NCI-H2107 treated with DMSO at 0.1 percent for 48 hours (cell line): Measurements from ENCODE around the gene LMNTD2.
A peak's percentile ranks its signal among the peaks of the same experiment; 100 is the strongest.

Experiments used
- DNase-seq: peaks from one replicate; lab custom pipeline; 2025; ENCODE audit not compliant: unreplicated experiment; lab: John Stamatoyannopoulos, UW

The LMNTD2 gene

DNA sequence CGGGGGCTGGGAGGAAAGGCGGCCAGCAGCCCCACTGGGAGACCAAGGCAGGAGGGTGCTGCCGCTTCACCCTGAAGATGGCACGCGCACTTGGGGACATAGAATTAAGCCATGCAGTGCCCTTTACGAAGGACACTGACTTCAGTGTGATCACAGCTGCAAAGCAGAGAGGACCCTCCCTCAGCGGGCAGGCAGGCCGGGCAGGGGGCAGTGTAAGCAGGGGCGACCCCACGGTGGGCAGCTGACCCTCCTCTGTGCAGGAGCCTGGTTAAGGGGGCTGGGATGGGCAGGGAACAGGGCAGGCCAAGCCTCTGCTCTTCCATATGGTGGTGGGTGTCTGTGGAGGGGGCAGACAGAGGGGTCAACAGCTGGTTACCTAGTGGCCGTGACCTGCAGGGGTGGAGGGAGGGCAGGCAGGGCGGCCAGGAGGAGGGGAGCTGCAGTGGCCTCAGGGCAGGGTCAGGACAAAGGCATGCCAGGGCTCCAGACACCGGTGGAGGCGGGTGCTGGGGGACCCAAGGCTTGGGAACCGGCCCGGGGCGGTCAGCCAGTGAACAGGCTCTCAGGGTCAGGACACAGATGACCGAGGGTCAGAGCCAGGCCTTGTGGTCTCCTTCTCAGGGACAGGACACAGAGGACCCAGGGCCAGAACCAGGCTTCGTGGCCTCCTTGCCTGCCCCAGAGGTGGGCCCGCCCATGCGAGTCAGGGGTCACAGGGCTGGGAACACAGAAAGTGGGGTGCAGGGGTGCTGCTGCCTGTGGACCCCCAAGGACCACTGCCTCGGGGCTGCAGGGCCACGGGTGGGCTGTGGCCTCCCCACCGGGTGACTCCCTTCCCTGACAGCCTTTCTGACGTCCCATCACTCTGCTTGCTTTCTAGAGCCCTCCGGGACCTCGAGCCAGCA lies 7.2 kb downstream of the LMNTD2 start:
- DNase-seq: no peak

DNA sequence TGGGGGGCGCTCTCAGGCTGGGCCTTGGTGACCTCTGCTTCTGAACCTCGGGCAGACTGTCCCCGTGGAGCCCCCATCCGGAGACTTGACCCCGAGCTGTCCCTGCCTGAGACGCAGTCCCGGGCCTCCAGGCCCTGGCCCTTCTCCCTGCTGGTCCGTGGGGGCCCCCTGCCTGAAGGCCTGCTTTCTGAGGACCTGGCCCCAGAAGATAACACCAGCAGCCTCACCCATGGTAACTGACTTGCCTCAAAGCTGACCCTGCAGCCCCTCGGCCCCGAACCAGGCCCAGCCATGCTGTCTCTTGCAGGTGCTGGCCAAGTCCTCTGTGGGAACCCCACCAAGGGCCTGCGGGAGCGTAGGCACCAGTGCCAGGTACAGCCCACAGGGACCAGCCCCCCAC lies 8.9 kb downstream of the LMNTD2 start:
- DNase-seq: no peak

DNA sequence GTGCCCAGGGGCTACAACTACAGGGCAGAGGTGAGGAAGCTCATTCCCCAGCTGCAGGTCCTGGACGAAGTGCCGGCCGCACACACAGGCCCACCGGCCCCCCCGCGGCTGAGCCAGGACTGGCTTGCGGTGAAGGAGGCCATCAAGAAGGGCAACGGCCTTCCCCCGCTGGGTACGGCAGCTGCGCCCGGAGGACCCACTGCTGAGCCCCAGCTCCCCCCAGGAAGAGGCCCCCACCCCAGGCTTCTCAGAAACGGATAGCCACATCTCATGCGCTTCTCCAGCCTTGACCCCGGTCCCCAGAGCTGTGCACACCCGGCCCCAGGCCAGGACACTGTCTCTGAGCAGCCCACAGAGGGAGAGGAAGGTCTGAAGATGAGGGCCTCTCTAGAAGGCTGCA lies 9.4 kb downstream of the LMNTD2 start:
- no peak for DNase-seq

DNA sequence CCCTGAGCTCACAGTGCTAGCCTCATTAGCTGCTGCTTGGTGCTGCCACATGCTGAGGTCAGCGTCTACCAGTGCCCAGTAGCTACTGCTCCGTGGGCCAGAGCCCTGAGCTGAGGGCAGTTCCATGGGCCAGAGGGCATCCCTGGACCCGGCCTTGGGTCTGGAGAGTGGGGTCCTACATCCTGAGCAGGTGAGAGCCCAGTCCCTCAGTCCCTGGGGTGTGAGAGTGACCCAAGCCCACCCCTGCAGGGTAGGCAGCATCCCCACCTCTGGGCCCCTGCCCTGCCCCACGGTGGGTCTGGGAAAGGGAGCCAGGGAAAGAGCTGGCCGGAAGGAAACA lies 9.8 kb downstream of the LMNTD2 start:
- DNase-seq: no peak

DNA sequence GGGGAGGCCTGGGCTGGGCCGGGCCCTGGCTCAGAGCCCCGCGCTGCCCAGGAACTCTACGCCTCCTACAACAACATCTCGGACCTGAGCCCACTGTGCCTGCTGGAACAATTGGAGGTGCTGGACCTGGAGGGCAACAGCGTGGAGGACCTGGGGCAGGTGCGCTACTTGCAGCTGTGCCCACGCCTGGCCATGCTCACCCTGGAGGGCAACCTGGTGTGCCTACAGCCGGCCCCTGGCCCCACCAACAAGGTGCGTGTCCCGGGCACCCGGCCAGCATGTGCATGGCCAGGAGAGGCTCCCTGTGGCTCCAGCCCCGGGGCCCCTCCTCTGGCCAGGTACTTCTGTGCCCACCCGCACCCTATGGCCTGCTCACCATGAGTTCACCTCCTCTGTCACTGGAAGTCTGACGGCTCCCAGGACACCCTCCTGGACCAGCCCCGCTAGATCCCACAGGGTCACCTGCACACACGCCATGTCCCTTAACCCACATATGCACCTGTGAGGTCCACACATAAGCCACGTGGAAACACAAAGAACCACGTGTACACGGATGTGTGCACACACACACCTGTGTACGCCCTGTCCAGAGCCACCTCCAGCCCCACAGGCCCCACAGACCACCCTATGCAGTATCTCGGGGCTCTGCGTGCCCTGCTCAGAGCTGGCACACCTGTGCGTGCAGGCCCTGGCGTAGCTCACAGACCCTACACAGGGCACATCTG lies 10.4 kb downstream of the LMNTD2 start:
- no peak for DNase-seq

GRCh38 chr11:548700-549603 lies 11.6 kb downstream of the LMNTD2 start:
- peak; percentile 69 for DNase-seq

DNA sequence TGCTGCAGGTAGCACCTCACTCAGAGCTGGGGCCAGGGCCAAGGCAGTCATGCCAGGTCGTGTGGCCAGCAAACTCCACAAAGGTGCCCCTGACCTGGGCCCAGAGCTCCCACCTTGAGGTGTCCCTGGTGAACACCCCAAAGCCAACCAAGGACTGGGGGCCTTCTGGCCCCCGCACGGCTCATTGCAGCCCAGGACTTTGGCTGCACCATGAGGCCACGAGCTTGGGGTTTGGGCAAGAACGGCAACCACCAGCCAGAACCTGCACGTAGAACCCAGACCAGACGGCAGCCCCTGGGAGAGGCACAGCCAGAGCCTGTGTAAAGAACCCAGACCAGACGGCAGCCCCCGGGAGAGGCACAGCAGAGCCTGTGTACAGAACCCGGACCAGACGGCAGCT lies 15.4 kb downstream of the LMNTD2 start:
- DNase-seq: no peak

- no peak for DNase-seq
These were observed 15.7 kb downstream of the LMNTD2 start for GRCh38 chr11:544817-545166.

DNA sequence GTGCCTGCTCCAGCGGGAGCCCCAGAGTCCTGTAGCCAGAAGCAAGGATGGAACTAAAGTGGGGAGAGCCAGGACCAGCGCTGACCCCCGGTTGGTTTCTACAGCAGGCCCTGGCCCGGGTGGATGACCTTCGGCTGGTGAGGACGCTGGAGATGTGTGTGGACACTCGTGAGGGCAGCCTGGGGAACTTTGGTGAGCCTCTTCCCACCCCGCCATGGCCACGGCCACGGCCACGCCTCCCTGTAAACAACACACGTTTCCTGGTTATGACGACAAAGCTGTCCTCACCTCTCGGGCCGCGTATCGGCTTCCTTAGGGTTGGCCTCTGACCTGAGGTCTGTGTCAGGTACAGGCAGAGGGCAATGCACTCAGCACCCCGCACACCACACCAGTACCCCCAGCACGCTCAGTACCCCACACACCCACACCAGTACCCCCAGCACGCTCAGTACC lies 19.1 kb downstream of the LMNTD2 start:
- DNase-seq: no peak

DNA sequence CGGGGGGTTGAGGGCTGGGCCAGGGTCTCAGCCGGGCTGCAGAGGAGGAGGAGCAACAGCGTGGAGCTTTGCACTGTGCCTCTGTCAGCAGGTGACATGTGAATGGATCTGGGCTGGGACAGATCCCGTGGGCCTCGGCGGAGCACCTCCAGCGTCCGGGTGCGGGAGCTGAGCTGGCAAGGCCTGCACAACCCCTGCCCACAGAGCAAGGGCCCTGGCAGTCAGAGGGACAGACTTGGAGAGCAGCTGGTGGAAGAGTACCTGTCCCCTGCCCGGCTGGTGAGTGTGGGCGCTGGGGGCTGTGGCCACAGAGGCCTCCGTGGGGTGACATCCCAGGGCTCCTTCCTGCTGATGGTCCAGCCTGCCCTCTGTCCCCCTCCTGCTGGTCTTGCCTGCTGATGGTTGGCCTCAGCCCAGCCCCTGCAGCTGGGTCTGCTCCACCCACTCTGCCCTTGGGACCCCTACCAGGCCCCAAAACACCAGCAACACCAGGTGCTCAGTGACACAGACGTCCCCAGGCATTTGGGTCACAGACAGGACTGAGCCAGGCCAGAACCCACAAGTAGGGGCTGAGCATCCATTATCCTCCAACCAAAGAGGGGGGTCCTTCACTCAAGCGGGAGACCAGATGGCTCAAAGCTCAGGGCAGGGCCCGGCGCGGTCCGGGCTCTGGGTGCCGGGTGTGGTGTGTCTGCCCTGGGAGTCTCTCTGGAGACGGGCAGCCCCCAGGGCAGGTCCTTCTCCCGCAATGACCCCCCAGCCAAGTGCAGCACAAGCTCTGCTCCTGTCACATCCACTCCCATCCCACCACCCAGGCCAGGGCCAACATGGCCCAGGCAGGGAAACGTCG lies 19.7 kb downstream of the LMNTD2 start:
- no peak for DNase-seq

GRCh38 chr11:539971-540481 lies 20.5 kb downstream of the LMNTD2 start:
- DNase-seq: no peak

DNA sequence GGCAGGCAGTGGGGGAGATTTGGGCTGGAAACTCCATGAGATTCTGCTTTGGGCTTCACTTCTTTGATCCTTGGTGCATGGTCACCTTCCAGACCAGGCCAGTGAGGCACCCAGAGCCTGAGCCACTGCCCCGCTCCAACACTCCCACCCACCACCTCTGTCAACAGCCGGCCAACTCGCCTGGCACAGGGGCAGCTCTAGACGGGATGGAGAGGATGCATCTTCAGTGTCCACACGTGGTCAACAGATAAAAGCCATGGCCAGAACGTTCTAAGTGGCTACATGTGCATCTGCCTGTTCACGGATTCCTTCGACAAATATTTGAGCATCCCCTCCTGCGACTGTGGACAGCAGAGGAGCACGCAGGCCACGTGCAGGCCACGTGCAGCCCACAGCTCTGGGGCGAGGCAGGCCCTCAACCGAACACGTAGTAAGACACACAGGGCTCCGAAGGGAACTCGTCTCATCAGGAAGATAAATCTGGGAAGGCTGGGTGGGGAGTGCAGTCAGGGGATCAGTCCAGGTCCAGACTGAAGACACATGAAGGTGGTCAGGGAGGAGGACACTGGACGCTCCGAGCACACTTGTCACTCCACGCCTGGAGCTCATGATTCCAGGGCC lies 22.0 kb downstream of the LMNTD2 start:
- no peak for DNase-seq

GRCh38 chr11:537622-538430 lies 22.7 kb downstream of the LMNTD2 start:
- DNase-seq: no peak

DNA sequence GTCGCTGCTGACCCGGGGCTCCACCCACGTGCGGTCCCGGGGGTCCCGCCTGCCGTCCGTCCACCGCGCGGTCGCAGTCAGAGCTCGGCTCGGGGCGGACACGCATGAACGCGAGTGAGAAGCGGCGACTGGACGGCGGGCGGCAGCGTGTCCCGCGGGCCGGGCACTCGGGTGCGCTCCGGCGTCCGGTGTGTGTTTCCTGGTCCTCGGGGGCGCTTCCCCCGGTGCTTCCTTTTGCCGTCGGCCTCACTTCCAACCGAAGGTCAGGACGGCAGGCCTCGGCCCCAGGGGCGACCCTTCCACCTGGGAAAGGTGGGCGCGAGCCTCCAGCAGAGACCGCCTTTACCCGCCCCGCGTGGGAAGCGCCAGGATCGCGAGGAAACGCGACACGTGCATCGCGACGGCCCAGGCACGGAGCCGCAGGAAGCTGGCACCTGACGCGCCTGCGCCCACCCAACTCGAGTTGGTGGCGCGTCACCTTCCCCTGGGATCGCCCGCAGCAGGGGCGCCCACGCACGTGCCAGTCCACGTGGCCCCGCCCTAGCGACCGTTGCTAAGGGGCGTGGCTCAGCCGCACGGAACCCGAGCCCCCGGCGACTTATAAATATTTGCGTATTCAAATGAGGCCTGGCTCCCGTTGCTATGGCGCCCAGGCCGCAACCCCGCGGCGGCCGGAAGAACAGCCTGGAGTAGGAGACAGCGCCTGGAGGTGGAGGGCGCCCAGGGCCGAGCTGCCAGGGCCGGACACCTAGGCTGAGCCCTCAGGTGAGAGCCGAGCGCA lies 23.5 kb downstream of the LMNTD2 start, which contains the start of gene LRRC56:
Gene LRRC56 (plus strand): TSS at position 687 of the 781 bp plus-strand sequence. CDS start 3,158 bp downstream, outside the sequence.
- DNase-seq: peak; percentile 68

- DNase-seq: peak; percentile 79
These were observed 24.8 kb downstream of the LMNTD2 start, which contains the start of gene HRAS for GRCh38 chr11:535519-536454. TSS of gene HRAS (minus strand) at chr11:535576.

DNA sequence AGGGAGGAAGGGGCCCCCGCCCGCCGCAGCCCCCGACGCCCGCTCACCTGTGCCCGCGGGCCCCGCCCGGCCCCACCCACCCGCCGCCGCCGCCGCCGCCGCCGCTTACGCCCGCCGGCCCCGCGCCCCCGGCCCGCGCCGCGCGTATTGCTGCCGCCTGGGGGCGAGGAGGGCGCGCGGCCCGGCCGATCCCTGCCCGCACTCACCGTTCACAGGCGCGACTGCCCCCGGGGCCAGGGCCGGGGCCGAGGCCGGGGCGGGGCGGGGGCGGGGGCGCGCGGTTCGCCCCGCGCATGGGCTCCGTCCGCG lies 25.4 kb downstream of the LMNTD2 start:
- DNase-seq: no peak
